PFSK-1 (cell line): ENCODE results near the gene CDKL4.

Experiments
- FOXP2 ChIP-seq: optimal IDR thresholded peaks from 2 replicates; pipeline ENCODE3; 2011; ENCODE audit warnings: borderline replicate concordance, control low read depth, inconsistent platforms; ENCODE audit not compliant: insufficient read depth; ENCODE audit errors: extremely low read length, extremely low read depth
- POLR2AphosphoS5 ChIP-seq: IDR thresholded peaks from 2 replicates; pipeline ENCODE4 v1.6.1; 2012; ENCODE audit warnings: low read depth, mild to moderate bottlenecking, control low read depth, low read length, moderate library complexity
- SIN3A ChIP-seq: IDR thresholded peaks from 2 replicates; pipeline ENCODE4 v1.6.1; 2012; ENCODE audit warnings: mild to moderate bottlenecking, low read length, moderate library complexity, borderline replicate concordance; ENCODE audit not compliant: insufficient read depth
- TAF1 ChIP-seq: IDR thresholded peaks from 2 replicates; pipeline ENCODE4 v1.6.1; 2012; ENCODE audit warnings: low read length, control low read depth, borderline replicate concordance; ENCODE audit not compliant: insufficient read depth
- TF ChIP-seq, protein P1 (sequence below), 2 experiments: IDR thresholded peaks; 2 replicates each; pipeline versions ENCODE4 v1.6.1 to v1.8.0; 2011 to 2012; ENCODE audit warnings: low read depth in 2 of 2, low read length in 2 of 2, control low read depth in 1 of 2, inconsistent platforms in 1 of 2, mild to moderate bottlenecking in 1 of 2, moderate library complexity in 1 of 2; ENCODE audit not compliant: insufficient read depth in 1 of 2

The CDKL4 gene

DNA sequence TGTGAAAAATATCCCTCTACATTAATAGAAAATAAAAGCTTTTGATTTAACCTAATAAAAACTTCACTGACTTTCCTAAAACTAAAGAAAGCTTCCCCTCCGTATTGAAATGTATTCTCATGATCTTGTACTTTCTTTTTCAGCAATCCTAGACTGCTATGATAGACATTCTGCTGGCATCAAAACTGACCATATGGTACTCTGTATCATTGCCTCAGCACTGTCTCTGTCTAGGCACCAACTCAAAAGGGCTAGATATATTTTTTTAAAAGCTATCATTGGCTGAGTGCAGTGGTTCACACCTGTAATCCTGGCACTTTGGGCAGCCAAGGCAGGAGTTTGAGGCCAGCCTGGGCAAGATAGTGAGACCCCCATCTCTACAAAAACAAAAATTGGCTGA is 32.9 kb downstream of the CDKL4 start:
- TF ChIP-seq FOXP2 = no peak
- TF ChIP-seq POLR2AphosphoS5 = no peak
- no peak for TF ChIP-seq SIN3A
- TF ChIP-seq TAF1 = no peak
- TF ChIP-seq, protein P1, sequence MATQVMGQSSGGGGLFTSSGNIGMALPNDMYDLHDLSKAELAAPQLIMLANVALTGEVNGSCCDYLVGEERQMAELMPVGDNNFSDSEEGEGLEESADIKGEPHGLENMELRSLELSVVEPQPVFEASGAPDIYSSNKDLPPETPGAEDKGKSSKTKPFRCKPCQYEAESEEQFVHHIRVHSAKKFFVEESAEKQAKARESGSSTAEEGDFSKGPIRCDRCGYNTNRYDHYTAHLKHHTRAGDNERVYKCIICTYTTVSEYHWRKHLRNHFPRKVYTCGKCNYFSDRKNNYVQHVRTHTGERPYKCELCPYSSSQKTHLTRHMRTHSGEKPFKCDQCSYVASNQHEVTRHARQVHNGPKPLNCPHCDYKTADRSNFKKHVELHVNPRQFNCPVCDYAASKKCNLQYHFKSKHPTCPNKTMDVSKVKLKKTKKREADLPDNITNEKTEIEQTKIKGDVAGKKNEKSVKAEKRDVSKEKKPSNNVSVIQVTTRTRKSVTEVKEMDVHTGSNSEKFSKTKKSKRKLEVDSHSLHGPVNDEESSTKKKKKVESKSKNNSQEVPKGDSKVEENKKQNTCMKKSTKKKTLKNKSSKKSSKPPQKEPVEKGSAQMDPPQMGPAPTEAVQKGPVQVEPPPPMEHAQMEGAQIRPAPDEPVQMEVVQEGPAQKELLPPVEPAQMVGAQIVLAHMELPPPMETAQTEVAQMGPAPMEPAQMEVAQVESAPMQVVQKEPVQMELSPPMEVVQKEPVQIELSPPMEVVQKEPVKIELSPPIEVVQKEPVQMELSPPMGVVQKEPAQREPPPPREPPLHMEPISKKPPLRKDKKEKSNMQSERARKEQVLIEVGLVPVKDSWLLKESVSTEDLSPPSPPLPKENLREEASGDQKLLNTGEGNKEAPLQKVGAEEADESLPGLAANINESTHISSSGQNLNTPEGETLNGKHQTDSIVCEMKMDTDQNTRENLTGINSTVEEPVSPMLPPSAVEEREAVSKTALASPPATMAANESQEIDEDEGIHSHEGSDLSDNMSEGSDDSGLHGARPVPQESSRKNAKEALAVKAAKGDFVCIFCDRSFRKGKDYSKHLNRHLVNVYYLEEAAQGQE (IDR thresholded peaks at IDR 0.05; ENCODE audit: insufficient read depth in 1 of 2, low read depth in 2 of 2, low read length in 2 of 2) = no peak

DNA sequence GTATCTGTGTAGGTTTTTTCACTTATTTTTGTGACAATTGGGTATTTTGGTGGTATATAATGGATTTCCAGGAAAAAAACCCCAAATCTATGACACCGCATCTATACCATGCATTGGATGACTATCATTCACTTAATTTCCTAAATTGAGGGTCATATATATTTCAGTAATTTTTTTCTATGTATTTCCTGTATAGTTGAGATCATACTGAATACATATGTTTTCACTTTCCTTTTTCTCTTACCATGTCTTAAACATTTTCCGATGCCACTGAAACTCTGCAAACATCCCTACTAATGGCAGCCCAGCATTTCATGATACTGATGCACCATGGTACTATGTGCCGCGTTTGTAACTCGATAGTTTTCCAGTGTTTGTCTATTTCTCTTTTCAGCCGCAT is 40.4 kb downstream of the CDKL4 start:
- TF ChIP-seq TAF1 = no peak
- TF ChIP-seq, protein P1 (IDR thresholded peaks at IDR 0.05; ENCODE audit: insufficient read depth in 1 of 2, low read depth in 2 of 2, low read length in 2 of 2) = no peak
- no peak for TF ChIP-seq FOXP2
- TF ChIP-seq SIN3A = no peak
- no peak for TF ChIP-seq POLR2AphosphoS5

DNA sequence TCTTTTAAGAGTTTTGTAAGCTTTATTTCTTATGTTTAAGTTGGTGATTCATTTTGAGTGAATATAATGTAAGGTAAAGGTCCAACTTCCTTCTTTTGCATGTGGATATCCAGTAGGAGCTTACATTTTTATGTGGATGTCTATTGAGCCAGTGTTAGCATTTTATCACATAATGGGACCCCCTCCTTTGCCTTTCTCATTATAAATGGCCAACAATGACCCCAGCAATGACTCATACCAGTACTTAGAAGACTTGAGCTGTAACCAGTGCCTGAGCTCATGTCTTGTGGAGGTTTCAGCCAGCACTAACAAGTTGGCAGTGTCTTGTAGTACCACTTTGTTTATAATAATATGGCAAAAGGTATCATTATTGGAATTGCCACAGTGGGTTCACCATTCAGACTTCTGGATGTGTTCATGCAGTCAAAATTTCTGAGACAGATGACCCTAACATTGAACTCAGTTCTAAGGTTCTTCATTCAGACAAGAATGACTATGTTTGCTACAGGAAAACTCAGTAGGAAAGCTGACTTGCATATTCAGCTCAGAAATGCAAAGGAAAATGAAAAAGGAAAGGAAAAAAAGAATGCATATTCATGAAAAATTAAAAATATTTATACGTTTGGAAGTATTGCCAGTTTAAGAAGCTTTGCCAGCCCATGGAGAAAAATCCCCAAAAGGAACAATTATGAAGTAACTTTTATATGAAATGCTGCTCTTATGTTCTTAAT is 41.0 kb downstream of the CDKL4 start:
- no peak for TF ChIP-seq FOXP2
- no peak for TF ChIP-seq POLR2AphosphoS5
- TF ChIP-seq SIN3A = no peak
- TF ChIP-seq, protein P1 (IDR thresholded peaks at IDR 0.05; ENCODE audit: insufficient read depth in 1 of 2, low read depth in 2 of 2, low read length in 2 of 2) = no peak
- no peak for TF ChIP-seq TAF1

DNA sequence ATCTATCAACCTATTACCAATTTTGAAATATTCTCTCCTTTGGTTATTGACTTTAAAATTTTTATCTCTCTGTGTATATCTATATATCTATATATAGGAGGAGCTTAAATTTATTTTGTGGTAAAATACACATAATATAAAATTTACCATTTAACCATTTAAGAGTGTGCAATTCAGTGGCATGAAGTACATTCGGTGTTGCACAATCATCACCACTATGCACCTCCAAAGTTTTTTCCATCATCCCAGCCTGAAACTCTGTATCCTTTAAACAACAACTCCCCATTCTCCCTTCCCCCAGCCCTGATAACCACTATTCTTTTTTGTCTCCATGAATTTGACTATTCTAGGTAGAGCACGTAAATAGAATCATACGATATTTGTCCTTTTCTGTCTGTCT is 49.1 kb downstream of the CDKL4 start:
- no peak for TF ChIP-seq TAF1
- TF ChIP-seq, protein P1 (IDR thresholded peaks at IDR 0.05; ENCODE audit: insufficient read depth in 1 of 2, low read depth in 2 of 2, low read length in 2 of 2) = no peak
- no peak for TF ChIP-seq POLR2AphosphoS5
- no peak for TF ChIP-seq SIN3A
- TF ChIP-seq FOXP2 = no peak

DNA sequence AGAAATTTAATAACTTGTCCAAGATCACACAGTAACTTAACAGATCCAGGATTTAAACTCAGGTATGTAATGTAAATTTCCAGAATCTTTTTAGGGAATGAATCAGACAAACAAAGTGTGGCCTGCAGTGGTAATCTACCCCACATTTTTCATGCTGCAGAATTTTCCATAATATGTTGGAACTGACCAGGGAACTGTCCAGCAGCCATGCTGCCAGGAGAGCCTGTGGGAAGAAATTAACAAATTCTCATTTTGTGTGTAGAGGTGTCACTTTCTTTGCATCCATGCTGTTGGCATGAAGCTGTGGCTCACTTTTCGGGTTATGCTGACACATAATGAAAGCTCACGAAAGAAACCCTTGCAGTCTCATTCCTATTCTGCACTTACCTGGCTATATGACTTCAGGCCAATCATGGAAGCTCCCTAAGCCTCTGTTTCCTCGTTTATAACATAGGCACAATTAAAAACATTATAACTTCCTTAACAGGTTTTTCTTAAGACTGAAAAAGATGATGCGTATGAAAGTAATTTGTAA is 54.7 kb downstream of the CDKL4 start:
- TF ChIP-seq FOXP2 = no peak
- TF ChIP-seq, protein P1 (IDR thresholded peaks at IDR 0.05; ENCODE audit: insufficient read depth in 1 of 2, low read depth in 2 of 2, low read length in 2 of 2) = peak; percentile 66 to 91; a peak in 3 of 4 replicates
